GM12872 (cell line): ENCODE data around the gene PDCD5.

Source experiments
- TF ChIP-seq, protein P1 (sequence below): IDR thresholded peaks from 3 replicates; pipeline ENCODE4 v1.5.1; 2011; ENCODE audit warnings: low read depth, mild to moderate bottlenecking, low read length, moderate library complexity; ENCODE audit not compliant: insufficient read depth

PDCD5 gene

DNA sequence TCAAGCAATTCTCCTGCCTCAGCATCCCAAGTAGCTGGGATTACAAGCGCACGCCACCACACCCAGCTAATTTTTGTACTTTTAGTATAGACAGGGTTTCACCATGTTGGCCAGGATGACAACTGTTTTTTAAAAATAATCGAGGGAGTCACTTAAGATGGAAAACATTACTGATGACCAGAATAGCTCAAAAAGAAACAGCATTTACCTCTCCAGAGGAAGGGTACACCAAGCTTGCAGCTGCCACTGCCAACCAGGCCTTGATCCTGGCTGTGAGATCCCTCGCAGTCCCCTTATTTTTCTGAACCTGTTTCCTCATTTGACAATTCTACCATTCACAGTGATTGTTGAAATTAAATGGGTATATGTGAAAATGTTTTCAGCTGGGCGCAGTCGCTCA is 14.5 kb downstream of the PDCD5 start:
- TF ChIP-seq, protein P1, sequence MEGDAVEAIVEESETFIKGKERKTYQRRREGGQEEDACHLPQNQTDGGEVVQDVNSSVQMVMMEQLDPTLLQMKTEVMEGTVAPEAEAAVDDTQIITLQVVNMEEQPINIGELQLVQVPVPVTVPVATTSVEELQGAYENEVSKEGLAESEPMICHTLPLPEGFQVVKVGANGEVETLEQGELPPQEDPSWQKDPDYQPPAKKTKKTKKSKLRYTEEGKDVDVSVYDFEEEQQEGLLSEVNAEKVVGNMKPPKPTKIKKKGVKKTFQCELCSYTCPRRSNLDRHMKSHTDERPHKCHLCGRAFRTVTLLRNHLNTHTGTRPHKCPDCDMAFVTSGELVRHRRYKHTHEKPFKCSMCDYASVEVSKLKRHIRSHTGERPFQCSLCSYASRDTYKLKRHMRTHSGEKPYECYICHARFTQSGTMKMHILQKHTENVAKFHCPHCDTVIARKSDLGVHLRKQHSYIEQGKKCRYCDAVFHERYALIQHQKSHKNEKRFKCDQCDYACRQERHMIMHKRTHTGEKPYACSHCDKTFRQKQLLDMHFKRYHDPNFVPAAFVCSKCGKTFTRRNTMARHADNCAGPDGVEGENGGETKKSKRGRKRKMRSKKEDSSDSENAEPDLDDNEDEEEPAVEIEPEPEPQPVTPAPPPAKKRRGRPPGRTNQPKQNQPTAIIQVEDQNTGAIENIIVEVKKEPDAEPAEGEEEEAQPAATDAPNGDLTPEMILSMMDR, result no peak

GRCh38 chr19:32598022-32598421 is 17.0 kb downstream of the PDCD5 start:
- TF ChIP-seq, protein P1, result no peak

DNA sequence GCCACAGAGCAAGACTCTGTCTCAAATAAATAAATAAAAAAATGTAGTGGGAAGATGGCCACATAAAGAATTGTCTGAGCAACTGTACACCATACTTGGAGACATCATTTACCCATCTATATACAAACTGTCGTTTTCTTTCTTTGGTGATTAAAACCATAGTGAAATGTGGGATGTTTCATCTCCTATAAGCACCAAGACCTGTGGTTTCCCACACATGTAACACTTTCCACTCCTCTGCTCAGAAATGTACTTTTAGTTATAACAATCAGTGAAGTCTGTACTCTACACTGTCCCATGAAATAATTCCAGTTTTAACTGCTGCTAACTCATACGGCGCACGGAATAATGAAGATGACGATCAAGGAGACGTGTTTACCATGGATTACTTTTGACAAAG is 18.3 kb downstream of the PDCD5 start:
- TF ChIP-seq, protein P1, result no peak

DNA sequence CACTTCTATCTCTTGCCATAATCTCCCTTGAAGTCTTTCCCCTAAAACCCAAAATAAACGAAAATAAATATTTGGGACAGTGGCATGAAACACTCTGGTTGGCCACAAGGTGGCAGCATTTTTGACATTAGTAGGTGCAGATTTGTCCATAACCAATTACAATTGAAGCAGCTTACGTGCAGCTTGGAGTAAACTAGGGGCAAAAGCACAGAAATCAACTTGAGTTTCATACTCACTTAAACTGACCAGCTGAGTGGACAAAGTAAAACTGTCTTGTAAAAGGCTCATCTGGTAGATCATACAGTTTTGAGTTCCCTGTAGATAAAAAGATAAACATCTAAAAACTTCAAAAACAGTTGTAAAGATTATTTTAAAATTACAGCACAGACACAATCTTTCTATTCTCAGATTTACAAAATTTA is 18.8 kb downstream of the PDCD5 start:
- TF ChIP-seq, protein P1, result peak; percentile 66

GRCh38 chr19:32603961-32604360 is 23.0 kb downstream of the PDCD5 start:
- TF ChIP-seq, protein P1, result no peak

DNA sequence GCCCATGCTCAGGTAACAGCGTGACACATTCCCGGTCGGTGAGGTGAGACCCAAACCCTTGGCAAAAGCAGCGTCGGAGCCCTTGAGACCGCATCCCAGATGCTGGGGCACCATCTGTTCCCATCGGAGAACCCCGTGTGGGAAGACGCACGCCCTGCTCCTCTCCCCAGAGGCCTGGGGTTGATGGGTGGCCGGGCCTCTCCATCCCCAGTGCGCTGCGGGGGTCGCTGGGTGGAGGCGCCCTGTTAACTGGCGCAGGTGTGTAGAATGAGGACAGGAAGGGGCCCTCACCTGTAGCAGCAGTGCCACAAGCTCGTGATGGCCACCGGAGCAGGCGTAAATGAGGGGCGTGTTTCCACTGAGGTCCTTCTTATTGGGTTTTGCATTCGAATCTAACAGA is 24.6 kb downstream of the PDCD5 start:
- TF ChIP-seq, protein P1, result no peak

- TF ChIP-seq, protein P1, result no peak
These were observed 25.3 kb downstream of the PDCD5 start for GRCh38 chr19:32606289-32606688.

GRCh38 chr19:32607479-32607878 is 26.5 kb downstream of the PDCD5 start:
- TF ChIP-seq, protein P1, result no peak
